Measurements from ENCODE around the gene CRYL1. TPM values are rescaled to one million over a fixed set of nuclear protein-coding genes. Genes with fewer than 3 reads are reported as not detected.

CRYL1 gene
- total and polyA plus RNA-seq, 5 donors from 2014 or later: 16.2 to 55.0 (median 53.6) TPM

GRCh38 chr13:20550799-20551198 lies 25.1 kb upstream of the CRYL1 start:
- Histone ChIP-seq H3K4me1 (ENCODE audit: control insufficient read depth, insufficient read depth, low read length, poor library complexity, severe bottlenecking) (peaks cover 13% of the 10 kb centered on the region), H3K27ac (ENCODE audit: insufficient read depth, low read length, poor library complexity, severe bottlenecking) (no peak overlapping the region), H3K4me3 (ENCODE audit: low read depth, low read length) (no peak overlapping the region), H3K36me3 (ENCODE audit: control insufficient read depth, insufficient read depth, low read length) (no peaks in the 10 kb centered on the region), H3K27me3 (ENCODE audit: control insufficient read depth, insufficient read depth, low read length) (no peaks in the 10 kb centered on the region), H3K9me3 (ENCODE audit: control insufficient read depth in 2 of 2, low read length in 2 of 2) (no peaks in the 10 kb centered on the region)
- Mint-ChIP-seq H3K27me3 (peaks cover 6% of the 10 kb centered on the region), H3K27ac (peak overlapping the region in 1 of 3 donors; percentile 67), H3K4me1 (peaks cover 9 to 19% (median 12%) of the 10 kb centered on the region in 4 donors), H3K4me3 (no peak overlapping the region), H3K36me3 (no peaks in the 10 kb centered on the region), H3K9me3 (no peaks in the 10 kb centered on the region)
- DNase-seq (no peak), ATAC-seq (ENCODE audit: low read depth in 2 of 2) (no peak)

DNA sequence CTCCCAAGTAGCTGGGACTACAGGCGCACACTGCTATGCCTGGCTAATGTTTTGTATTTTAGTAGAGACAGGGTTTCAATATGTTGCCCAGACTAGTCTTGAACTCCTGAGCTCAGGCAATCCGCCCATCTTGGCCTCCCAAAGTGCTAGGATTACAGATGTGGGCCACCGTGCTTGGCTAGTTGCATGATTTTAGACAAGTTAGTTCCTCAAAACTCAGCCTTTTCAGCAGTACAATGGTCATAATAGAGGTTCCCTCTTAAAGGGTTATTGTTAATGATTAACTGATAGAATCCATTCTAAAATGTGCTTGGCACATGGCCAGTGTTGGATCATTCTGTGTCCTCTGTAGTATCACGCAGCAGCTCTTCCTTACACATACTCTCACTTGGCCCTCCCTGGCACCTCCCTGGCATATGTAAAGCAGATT lies 21.8 kb upstream of the CRYL1 start:
- Mint-ChIP-seq H3K36me3 (no peaks in the 10 kb centered on the region), H3K27me3 (peaks cover 6% of the 10 kb centered on the region), H3K9me3 (no peaks in the 10 kb centered on the region), H3K4me1 (peaks cover 9 to 28% (median 12%) of the 10 kb centered on the region in 4 donors), H3K4me3 (no peak overlapping the region), H3K27ac (no peak overlapping the region)
- ATAC-seq (ENCODE audit: low read depth in 2 of 2): no peak
- Histone ChIP-seq H3K9me3 (ENCODE audit: control insufficient read depth in 2 of 2, low read length in 2 of 2) (no peaks in the 10 kb centered on the region), H3K27me3 (ENCODE audit: control insufficient read depth, insufficient read depth, low read length) (no peaks in the 10 kb centered on the region), H3K4me1 (ENCODE audit: control insufficient read depth, insufficient read depth, low read length, poor library complexity, severe bottlenecking) (peaks cover 17% of the 10 kb centered on the region), H3K36me3 (ENCODE audit: control insufficient read depth, insufficient read depth, low read length) (no peaks in the 10 kb centered on the region), H3K4me3 (ENCODE audit: low read depth, low read length) (no peak overlapping the region), H3K27ac (ENCODE audit: insufficient read depth, low read length, poor library complexity, severe bottlenecking) (no peak overlapping the region)
- DNase-seq: no peak

- peaks cover 6% of the 10 kb centered on the region for H3K27me3 Mint-ChIP-seq
- peak in 2 of 3 donors; percentile 12 to 49 for DNase-seq
- peak overlapping the region in 3 of 4 donors; percentile 4 to 39 (median 15) for H3K4me3 Mint-ChIP-seq
- ATAC-seq (ENCODE audit: low read depth in 2 of 2): peak; percentile 60 to 65
- no peaks in the 10 kb centered on the region for H3K36me3 Mint-ChIP-seq
- no peaks in the 10 kb centered on the region for H3K9me3 ChIP-seq (ENCODE audit: control insufficient read depth in 2 of 2, low read length in 2 of 2)
- H3K4me1 Mint-ChIP-seq: peaks cover 9 to 28% (median 12%) of the 10 kb centered on the region in 4 donors
- no peak overlapping the region for H3K27ac ChIP-seq (ENCODE audit: insufficient read depth, low read length, poor library complexity, severe bottlenecking)
- peaks cover 17% of the 10 kb centered on the region for H3K4me1 ChIP-seq (ENCODE audit: control insufficient read depth, insufficient read depth, low read length, poor library complexity, severe bottlenecking)
- no peaks in the 10 kb centered on the region for H3K27me3 ChIP-seq (ENCODE audit: control insufficient read depth, insufficient read depth, low read length)
- no peaks in the 10 kb centered on the region for H3K36me3 ChIP-seq (ENCODE audit: control insufficient read depth, insufficient read depth, low read length)
- H3K4me3 ChIP-seq (ENCODE audit: low read depth, low read length): peak overlapping the region; percentile 23
- H3K27ac Mint-ChIP-seq: peak overlapping the region in 2 of 3 donors; percentile 33 to 59
- H3K9me3 Mint-ChIP-seq: no peaks in the 10 kb centered on the region
These were observed 20.9 kb upstream of the CRYL1 start for GRCh38 chr13:20546556-20546955.

DNA sequence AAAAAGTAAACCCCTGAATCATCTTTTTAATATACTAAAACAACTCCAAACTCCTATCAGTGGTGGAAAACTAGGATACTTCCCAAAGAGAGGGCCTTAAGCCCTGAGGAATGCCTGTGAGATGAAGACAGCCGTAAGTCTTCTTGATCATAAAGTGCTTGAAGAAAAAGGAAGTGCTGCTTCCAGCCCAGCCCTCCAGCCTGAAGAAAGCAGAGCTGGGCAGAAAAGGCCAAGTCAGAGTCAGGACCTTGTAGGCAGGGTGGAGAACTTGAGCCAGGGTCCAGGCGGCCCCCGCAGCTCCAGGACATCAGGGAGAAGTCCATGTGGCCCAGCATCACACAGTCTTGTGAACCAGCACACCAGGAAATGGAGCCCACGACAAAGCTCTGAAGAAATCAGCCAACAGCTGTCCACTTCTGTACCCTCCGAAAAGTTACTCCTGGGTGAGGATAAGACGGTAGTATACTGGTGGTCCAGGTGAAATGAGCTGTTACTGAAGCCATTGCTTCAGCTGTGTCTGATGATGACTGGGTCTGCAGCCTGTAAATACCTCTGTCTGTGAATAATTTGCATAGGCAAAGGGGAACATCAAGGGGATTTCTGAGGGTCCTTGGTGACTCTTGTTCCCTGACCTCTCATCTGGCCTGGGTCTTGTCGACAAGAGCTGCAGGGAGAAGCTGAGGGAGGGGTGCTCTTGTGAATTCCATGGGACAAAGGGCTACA lies 18.7 kb upstream of the CRYL1 start:
- Mint-ChIP-seq H3K9me3 (peaks cover 0 to 2% (median 0%) of the 10 kb centered on the region in 7 donors), H3K36me3 (no peaks in the 10 kb centered on the region), H3K27ac (peak overlapping the region in 1 of 3 donors; percentile 73), H3K4me3 (no peak overlapping the region), H3K27me3 (peaks cover 6% of the 10 kb centered on the region), H3K4me1 (peaks cover 9 to 28% (median 10%) of the 10 kb centered on the region in 4 donors)
- Histone ChIP-seq H3K27ac (ENCODE audit: insufficient read depth, low read length, poor library complexity, severe bottlenecking) (no peak overlapping the region), H3K27me3 (ENCODE audit: control insufficient read depth, insufficient read depth, low read length) (no peaks in the 10 kb centered on the region), H3K4me1 (ENCODE audit: control insufficient read depth, insufficient read depth, low read length, poor library complexity, severe bottlenecking) (peaks cover 17% of the 10 kb centered on the region), H3K4me3 (ENCODE audit: low read depth, low read length) (no peak overlapping the region), H3K36me3 (ENCODE audit: control insufficient read depth, insufficient read depth, low read length) (no peaks in the 10 kb centered on the region), H3K9me3 (ENCODE audit: control insufficient read depth in 2 of 2, low read length in 2 of 2) (no peaks in the 10 kb centered on the region)
- no peak for ATAC-seq (ENCODE audit: low read depth in 2 of 2)
- DNase-seq: no peak

GRCh38 chr13:20536992-20537391 lies 11.3 kb upstream of the CRYL1 start:
- peaks cover 0 to 16% (median 3%) of the 10 kb centered on the region in 7 donors for H3K9me3 Mint-ChIP-seq

DNA sequence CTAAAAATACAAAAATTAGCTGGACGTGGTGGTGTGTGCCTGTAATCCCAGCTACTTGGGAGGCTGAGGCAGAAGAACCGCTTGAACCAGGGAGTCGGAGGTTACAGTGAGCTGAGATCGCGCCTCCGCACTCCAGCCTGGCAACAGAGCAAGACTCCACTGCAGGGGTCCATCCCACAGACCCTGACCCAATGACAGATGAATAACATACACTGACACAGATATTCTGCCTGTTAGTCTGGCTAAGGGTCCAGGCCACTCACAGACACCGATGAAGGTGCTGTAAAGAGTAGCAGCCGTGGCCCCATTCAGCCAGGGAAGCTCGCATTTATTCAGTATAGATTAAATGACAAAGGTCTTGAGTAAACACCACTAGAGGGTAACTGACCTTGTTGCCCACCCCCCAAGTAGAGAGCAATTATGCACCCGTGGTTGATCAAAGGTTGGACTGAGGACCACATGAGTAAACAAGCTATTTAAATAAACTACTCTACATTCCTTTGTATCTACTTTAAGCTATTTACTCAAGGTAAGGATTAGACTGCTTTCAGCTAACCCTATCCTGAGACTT lies 8.5 kb upstream of the CRYL1 start:
- no peak overlapping the region for H3K27ac ChIP-seq (ENCODE audit: insufficient read depth, low read length, poor library complexity, severe bottlenecking)
- peaks cover 19% of the 10 kb centered on the region for H3K27me3 Mint-ChIP-seq
- H3K4me3 Mint-ChIP-seq: no peak overlapping the region
- ATAC-seq (ENCODE audit: low read depth in 2 of 2) (no peak), DNase-seq (no peak)
- no peaks in the 10 kb centered on the region for H3K4me1 ChIP-seq (ENCODE audit: control insufficient read depth, insufficient read depth, low read length, poor library complexity, severe bottlenecking)
- no peaks in the 10 kb centered on the region for H3K4me1 Mint-ChIP-seq
- no peaks in the 10 kb centered on the region for H3K36me3 Mint-ChIP-seq
- no peaks in the 10 kb centered on the region for H3K36me3 ChIP-seq (ENCODE audit: control insufficient read depth, insufficient read depth, low read length)
- no peaks in the 10 kb centered on the region for H3K27me3 ChIP-seq (ENCODE audit: control insufficient read depth, insufficient read depth, low read length)
- peaks cover 0 to 16% (median 3%) of the 10 kb centered on the region in 7 donors for H3K9me3 Mint-ChIP-seq
- no peak overlapping the region for H3K4me3 ChIP-seq (ENCODE audit: low read depth, low read length)
- H3K9me3 ChIP-seq (ENCODE audit: control insufficient read depth in 2 of 2, low read length in 2 of 2): peaks cover 9 to 12% of the 10 kb centered on the region in 2 experiments
- H3K27ac Mint-ChIP-seq: no peak overlapping the region

More at GRCh38 chr13:20536992-20537391, 11.3 kb upstream of the CRYL1 start:
- ATAC-seq (ENCODE audit: low read depth in 2 of 2) (no peak), DNase-seq (no peak)
- H3K36me3 Mint-ChIP-seq: no peaks in the 10 kb centered on the region
- no peak overlapping the region for H3K4me3 Mint-ChIP-seq
- peaks cover 9% of the 10 kb centered on the region for H3K27me3 Mint-ChIP-seq
- Histone ChIP-seq H3K36me3 (ENCODE audit: control insufficient read depth, insufficient read depth, low read length) (no peaks in the 10 kb centered on the region), H3K9me3 (ENCODE audit: control insufficient read depth in 2 of 2, low read length in 2 of 2) (peaks cover 9 to 12% of the 10 kb centered on the region in 2 experiments), H3K27me3 (ENCODE audit: control insufficient read depth, insufficient read depth, low read length) (no peaks in the 10 kb centered on the region), H3K4me3 (ENCODE audit: low read depth, low read length) (no peak overlapping the region), H3K27ac (ENCODE audit: insufficient read depth, low read length, poor library complexity, severe bottlenecking) (no peak overlapping the region), H3K4me1 (ENCODE audit: control insufficient read depth, insufficient read depth, low read length, poor library complexity, severe bottlenecking) (no peaks in the 10 kb centered on the region)
- H3K4me1 Mint-ChIP-seq: no peaks in the 10 kb centered on the region
- H3K27ac Mint-ChIP-seq: no peak overlapping the region

GRCh38 chr13:20528452-20528851 lies 2.8 kb upstream of the CRYL1 start:
- Histone ChIP-seq H3K4me3 (ENCODE audit: low read depth, low read length) (no peak overlapping the region), H3K36me3 (ENCODE audit: control insufficient read depth, insufficient read depth, low read length) (no peaks in the 10 kb centered on the region), H3K27ac (ENCODE audit: insufficient read depth, low read length, poor library complexity, severe bottlenecking) (no peak overlapping the region), H3K9me3 (ENCODE audit: control insufficient read depth in 2 of 2, low read length in 2 of 2) (no peaks in the 10 kb centered on the region), H3K27me3 (ENCODE audit: control insufficient read depth, insufficient read depth, low read length) (no peaks in the 10 kb centered on the region), H3K4me1 (ENCODE audit: control insufficient read depth, insufficient read depth, low read length, poor library complexity, severe bottlenecking) (peaks cover 15% of the 10 kb centered on the region)
- H3K27me3 Mint-ChIP-seq: peaks cover 19% of the 10 kb centered on the region
- H3K9me3 Mint-ChIP-seq: peaks cover 0 to 3% (median 0%) of the 10 kb centered on the region in 7 donors
- peak overlapping the region in 2 of 4 donors; percentile 65 to 77 for H3K4me3 Mint-ChIP-seq
- peaks cover 0 to 34% (median 17%) of the 10 kb centered on the region in 4 donors for H3K4me1 Mint-ChIP-seq
- ATAC-seq (ENCODE audit: low read depth in 2 of 2): no peak
- H3K36me3 Mint-ChIP-seq: no peaks in the 10 kb centered on the region
- DNase-seq: peak in 1 of 3 donors; percentile 32
- H3K27ac Mint-ChIP-seq: peak overlapping the region in 2 of 3 donors; percentile 42 to 77

Data from CD4-positive, CD25-positive, alpha-beta regulatory T cell (primary cell).